ENCODE measurements around the gene RPS21.

DNA sequence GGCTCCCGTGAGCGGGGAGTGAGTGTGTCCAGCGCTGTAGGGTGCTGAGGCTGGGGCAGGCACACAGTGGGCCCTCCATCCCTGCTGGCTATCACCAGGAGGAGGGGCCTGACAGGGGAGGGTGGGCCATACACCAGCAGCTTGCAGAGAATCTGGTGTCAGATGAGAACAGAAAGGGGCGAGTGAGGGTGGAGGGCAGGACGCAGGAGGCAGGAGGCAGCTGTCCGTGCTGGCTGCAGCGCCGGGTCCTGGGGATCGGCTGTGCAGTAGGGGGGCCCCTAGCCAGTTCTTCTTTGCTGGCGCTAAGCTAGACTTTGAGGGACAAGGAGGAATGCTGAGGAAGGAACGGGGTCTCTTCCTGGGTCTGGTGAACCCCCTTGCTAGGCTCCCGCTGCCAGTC lies 21.7 kb downstream of the RPS21 start:
- TF ChIP-seq, protein P1, sequence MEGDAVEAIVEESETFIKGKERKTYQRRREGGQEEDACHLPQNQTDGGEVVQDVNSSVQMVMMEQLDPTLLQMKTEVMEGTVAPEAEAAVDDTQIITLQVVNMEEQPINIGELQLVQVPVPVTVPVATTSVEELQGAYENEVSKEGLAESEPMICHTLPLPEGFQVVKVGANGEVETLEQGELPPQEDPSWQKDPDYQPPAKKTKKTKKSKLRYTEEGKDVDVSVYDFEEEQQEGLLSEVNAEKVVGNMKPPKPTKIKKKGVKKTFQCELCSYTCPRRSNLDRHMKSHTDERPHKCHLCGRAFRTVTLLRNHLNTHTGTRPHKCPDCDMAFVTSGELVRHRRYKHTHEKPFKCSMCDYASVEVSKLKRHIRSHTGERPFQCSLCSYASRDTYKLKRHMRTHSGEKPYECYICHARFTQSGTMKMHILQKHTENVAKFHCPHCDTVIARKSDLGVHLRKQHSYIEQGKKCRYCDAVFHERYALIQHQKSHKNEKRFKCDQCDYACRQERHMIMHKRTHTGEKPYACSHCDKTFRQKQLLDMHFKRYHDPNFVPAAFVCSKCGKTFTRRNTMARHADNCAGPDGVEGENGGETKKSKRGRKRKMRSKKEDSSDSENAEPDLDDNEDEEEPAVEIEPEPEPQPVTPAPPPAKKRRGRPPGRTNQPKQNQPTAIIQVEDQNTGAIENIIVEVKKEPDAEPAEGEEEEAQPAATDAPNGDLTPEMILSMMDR (IDR thresholded peaks at IDR 0.05) = no peak
- no peak for TF ChIP-seq POLR2A (IDR thresholded peaks at IDR 0.05)
